Measurements from ENCODE around the gene WDR45B.

The WDR45B gene

GRCh38 chr17:82648165-82648668 is at the start of gene WDR45B:
Gene WDR45B, minus strand, starts transcription at chr17:82648444. Its CDS starts 104 bp downstream, at chr17:82648340.
- DNase-seq: peak; percentile 58

- no peak for DNase-seq
These were observed 49.5 kb upstream of the WDR45B start for GRCh38 chr17:82697808-82698064.

- no peak for DNase-seq
These were observed 48.9 kb upstream of the WDR45B start for GRCh38 chr17:82696916-82697807.

- no peak for DNase-seq
These were observed 48.0 kb upstream of the WDR45B start for GRCh38 chr17:82696259-82696658.

- DNase-seq: no peak
These were observed 46.4 kb upstream of the WDR45B start for GRCh38 chr17:82694647-82695046.

GRCh38 chr17:82693168-82693867 is 45.1 kb upstream of the WDR45B start:
- DNase-seq: no peak

- no peak for DNase-seq
These were observed 44.0 kb upstream of the WDR45B start for GRCh38 chr17:82692268-82692667.

GRCh38 chr17:82691714-82692113 is 43.5 kb upstream of the WDR45B start:
- no peak for DNase-seq

GRCh38 chr17:82690786-82691489 is 42.7 kb upstream of the WDR45B start:
- DNase-seq: no peak

GRCh38 chr17:82689077-82689476 is 40.8 kb upstream of the WDR45B start:
- peak; percentile 14 for DNase-seq

- no peak for DNase-seq
These were observed 39.6 kb upstream of the WDR45B start for GRCh38 chr17:82687871-82688270.

GRCh38 chr17:82687375-82687861 is 39.2 kb upstream of the WDR45B start:
- no peak for DNase-seq

GRCh38 chr17:82686366-82687324 is 38.4 kb upstream of the WDR45B start:
- no peak for DNase-seq

GRCh38 chr17:82685291-82685690 is 37.0 kb upstream of the WDR45B start:
- DNase-seq: no peak

GRCh38 chr17:82684228-82684841 is 36.1 kb upstream of the WDR45B start:
- no peak for DNase-seq

GRCh38 chr17:82683534-82683933 is 35.3 kb upstream of the WDR45B start:
- DNase-seq: no peak

GRCh38 chr17:82681547-82681946 is 33.3 kb upstream of the WDR45B start:
- no peak for DNase-seq

GRCh38 chr17:82679586-82680465 is 31.6 kb upstream of the WDR45B start:
- DNase-seq: no peak

- DNase-seq: no peak
These were observed 30.1 kb upstream of the WDR45B start for GRCh38 chr17:82678265-82678891.

GRCh38 chr17:82677353-82677925 is 29.2 kb upstream of the WDR45B start:
- no peak for DNase-seq
